GDM1 (cell line): Measurements from ENCODE around the gene METTL14.
"Not testable (repeated sequence)": the region's sequence is repeated elsewhere in the genome, so short reads cannot be mapped to it uniquely, and the experiment has no call there.

Experiments
- DNase-seq: peaks from one replicate; lab custom pipeline; 2025; lab: John Stamatoyannopoulos, UW

The METTL14 gene

DNA sequence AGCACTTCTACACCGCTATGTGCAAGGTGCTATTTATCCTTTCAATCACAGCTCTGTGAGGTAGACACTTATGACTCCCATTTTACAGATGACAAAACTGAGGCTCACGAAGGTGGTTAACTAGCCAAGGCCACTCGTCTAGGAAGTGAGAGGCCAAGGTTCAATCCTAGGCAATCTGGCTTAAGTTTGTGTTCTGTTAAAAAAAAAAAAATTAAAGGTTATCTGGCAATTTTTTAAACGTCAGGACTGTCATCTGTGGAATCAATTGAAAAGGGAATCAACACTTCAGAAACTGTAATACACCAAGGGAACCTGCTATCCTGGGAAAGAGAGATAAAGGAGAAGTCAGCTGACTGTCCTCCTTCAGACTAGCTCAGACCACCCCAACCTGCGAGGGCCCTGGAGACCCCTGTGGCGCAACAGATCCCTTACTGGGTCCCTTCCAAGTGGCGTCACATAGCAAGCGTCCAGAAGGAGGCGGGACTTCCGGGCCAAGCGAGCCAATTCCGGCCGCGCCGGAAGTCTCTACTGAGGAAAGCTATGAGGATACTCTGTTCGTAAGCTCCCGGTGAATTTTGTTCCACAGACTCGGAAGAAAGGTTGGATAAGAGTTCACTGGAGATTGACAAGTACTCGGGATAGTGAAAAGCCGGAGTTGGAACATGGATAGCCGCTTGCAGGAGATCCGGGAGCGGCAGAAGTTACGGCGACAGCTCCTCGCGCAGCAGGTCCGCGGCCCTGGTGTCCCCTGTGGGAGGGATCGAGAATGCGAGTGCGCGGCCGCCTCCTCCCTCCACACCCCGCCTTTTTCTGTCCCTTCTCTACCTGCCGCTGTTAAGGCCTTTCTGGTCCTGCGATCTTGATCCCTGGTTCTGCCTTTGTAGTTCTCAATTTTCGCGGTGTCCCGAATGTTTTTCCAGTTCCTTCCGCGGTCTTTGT is at the start of gene METTL14:
METTL14 (plus strand) TSS at position 520 of the 939 bp plus-strand sequence; CDS start at position 663, 143 bp downstream.
- peak; percentile 80 for DNase-seq

DNA sequence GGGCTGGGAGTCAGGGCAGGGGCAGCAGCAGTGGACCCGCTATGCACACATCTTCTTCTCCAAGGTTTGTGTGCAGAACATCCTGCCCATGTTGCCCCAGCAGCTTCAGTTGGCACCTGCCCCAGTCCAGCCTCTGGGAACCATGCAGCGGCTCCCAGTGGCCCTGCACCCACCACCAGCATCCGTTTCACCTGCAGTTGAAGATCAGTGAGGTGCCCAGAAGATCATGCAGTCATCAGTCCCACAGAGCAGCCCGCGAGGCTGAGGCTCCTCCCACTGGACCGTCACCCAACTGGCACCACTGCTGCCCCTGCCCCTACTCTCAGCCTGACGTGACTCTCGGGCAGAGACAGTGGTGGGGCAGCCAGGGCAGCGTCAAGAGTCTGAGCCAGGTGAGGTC is 49.1 kb upstream of the METTL14 start:
- DNase-seq = not testable (repeated sequence)

DNA sequence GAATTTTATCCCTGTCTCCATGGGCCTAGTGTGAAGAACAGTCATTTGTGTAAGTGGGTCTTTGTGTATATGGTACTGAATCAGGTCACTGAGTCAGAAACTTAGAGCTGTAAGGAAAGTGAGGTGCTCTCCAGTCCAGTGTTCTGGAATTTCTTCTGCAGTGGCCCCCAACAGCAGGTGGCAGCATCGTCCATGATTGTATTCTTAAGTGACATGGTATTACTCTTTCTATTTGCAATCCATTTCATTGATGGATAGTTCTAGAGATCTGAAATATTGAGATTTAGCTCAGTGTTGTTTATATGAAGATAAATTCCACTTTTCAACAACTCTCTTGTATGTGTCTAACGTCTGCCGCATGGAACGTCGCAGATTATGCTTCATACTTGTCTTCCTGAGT is 20.5 kb upstream of the METTL14 start:
- DNase-seq = not testable (repeated sequence)

DNA sequence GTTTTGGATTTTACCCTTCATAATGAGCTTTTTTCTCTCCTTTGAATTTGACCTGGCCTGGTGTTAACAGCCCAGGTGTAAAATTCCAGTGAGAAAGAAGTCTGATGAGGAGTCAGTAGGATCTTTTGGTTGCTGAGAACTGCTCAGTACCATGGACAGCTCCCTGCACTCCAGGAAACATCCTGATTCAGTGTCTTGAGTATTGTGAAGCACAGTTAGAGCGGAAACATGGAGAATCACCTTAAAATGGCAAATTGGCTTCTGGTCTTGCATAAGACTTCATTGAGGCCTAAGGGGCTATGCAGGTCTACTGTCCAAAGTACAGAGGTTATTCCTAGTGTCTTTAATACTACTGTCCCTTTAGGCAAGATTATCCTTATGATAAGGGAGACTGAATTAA is 16.0 kb upstream of the METTL14 start:
- DNase-seq = not testable (repeated sequence)

DNA sequence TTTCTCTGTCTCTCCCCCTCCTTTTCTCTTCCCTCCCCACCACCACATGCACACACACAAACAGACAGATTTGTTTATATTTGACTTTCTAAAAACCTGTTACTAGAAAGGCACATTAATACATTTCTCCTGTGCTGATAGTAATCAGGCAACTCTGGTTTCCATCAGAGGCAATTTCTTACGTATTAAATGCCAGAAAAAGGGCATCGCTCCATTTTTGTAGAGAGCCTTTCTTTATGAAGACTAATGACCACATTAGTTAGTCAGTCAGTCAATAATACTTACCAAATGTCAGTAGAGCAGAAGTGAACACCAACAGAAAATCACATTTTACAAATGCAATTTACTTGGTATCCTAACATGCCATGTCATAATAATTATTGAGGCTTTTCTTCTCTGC is 14.2 kb upstream of the METTL14 start:
- not testable (repeated sequence) for DNase-seq

DNA sequence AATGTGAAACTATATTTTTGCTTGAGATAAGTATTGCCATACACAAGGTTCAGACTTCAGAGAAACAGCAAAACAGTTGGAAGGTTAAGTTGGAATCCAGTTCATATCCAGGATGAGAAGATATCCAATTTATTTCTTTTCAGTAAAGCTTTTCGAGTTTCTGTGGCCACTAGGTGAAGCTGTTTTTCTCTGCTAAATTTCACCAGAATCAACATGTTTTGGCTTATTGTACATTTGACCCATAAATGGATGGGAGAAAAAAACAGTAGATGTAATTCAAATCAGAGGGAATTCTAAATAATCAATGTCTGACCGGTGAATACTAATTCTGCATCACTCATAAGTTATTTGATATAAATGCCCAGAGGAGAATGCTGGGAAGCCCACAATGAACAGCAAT is 9.1 kb upstream of the METTL14 start:
- no peak for DNase-seq

DNA sequence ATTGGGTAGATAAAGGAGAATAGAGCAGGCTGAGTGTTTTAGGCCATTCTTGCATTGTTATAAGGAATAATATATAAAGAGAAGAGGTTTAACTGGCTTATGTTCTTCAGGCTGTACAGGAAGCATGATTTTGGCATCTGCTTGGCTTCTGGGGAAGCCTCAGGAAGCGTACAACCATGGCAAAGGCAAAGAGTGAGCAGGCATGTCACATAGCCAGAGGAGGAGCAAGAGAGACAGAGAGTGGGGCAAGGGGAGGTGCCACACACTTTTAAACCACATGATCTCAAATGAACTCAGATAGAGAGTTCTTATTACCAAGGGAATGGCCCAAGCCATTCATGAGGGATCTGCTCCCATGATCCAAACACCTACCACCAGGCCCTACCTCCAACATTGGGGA is 4.4 kb upstream of the METTL14 start:
- DNase-seq = no peak

DNA sequence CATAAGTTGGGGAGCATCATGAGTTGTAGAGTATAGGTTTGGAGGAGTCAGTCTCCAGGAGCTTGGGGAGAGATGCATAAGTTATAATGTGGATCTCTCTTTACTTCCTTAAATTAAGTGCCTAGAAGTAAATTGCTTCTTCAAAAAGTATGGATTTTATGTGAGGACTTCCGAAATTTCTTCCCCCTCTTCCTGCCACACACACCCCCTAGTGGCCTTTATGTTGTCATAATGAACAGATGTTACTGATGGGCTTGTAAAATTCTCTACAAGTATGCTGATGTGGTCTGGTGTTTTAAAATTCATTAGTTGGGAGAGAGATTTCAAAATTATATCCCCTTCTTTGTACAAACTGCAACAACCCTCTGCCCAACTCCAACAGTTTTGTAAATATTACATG is 2.3 kb upstream of the METTL14 start:
- no peak for DNase-seq

DNA sequence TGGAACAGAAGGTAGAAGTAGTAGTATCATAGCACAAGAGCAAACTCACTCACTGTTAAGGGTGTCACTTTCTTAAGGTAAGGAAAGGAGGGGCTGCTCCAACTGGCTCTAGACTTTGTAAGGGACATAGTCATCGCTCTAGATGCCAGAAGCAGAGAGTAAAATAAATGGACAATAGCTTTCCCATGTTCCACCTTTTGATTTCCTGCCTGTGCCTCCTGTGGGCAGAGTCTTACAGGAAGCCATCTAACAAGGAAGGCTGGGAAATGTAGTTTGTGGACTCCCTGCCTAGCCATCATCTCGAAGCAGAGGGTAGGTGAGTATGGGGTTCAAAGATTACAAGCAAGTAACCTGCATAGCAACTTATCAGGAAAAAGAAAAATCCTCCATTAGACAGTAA is 1.7 kb upstream of the METTL14 start:
- no peak for DNase-seq

DNA sequence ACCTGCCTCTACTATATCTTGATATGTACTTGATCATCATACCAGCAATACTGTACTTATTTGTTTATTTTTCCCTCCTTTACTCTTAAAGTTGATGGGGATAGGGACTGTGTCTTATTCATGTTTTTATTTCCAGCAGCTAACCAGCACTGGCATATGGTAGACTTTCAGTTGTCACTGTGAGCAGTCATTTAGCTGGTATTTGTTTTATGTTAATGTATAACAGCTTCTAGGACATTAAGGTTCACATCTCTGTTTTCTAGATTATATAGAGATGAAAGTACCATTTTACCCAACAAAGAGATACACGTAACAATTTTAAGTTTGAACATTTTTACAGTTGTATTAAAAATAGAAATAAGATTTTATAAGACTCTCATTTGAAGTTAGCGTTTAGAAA is 17.9 kb downstream of the METTL14 start:
- DNase-seq = no peak

DNA sequence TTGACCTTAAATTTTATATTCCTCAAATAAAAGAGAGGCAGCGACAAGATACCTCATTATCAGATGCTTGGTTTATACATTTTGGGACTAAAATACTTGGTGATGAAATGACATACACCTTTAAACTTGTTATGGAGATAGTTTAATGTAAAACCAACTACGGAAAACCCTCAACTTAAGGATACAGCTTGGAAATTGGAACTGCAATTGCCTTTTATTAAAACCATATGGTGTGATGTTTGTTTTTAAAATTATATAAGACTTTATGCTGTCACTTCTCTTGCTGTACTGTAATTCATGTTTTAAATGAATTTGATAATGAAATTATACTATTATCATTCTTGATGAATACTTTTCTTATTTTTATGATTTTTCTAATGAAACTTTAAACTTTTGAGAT is 25.9 kb downstream of the METTL14 start:
- DNase-seq = no peak

DNA sequence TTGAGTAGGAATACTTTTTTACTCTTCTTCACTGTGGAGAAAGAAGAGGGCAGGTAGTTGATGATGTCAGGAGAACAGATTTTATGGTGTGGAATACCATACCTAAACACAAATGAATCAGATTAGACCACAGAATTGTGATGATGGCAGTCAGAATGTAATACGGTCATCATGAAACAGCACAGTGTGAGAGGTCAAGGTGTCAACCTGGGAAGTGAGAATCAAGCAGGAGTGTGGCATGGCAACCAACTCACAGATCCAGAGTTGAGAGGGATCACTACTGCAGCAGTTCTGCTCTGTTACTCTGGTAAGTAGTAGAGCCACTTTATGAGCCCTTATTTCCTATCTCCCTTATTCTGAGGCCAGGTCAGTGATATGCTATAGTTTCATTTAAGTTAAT is 27.7 kb downstream of the METTL14 start:
- no peak for DNase-seq

DNA sequence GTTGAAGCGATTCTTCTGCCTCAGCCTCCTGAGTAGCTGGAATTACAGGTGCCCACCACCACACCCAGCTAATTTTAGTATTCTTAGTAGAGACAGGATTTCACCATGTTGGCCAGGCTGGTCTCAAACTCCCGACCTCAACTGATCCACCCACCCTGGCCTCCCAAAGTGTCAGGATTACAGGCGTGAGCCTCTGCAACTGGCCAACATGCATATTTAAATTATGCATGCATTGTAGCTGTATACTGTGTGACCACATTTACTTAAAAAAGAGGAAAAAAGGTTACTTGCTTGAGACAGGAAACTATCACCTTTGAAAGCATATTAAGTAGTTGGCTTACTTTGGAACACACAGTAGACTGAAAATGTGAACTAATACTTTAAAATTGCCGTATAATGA is 29.5 kb downstream of the METTL14 start:
- DNase-seq = no peak

DNA sequence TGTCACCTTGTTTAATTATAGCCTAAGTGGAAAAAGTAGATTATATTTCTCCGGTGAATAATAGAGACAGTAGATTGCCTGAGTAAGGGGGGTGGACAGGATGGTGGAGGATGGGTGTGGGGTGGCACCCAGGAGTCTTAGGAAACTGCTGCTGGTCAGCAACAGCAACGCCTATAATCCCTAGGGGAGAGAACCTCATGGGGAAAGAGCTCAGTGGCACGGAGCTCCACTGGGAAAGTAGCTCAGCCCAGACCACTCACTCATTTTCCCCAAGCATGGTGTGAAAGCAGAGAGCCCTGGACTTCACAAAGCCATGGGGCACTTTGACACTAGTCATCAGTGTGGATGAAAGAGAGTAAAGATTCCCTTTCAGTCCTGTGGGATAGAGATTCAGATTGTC is 31.1 kb downstream of the METTL14 start:
- DNase-seq = no peak

DNA sequence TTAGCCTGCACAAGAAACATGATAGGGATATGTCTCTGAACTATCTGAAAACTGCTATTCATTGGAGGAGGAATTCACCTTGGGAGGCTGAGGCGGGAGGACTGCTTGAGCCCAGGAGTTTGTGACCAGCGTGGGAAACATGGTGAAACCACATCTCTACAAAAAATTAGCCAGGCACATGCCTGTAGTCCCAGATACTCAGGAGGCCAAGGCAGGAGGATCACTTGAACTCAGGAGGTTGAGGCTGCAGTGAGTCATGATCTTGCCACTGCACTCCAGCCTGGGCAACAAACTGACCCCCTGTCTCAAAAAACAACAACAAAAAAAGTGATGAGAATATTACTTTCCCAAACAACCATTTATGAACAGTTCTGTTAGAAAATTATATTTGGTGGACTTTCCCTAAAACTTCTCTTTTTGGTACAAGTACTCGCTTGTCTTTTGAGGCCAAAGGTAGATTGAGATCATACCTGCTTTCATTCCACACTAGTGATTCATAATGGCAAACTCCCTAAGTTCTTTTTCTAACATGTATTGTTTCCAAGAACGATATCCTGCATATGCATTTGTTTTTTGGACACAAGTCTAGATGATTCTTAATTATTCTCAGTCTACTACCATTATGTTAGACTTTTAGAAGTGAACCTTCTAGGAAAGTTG is 33.4 kb downstream of the METTL14 start:
- no peak for DNase-seq

DNA sequence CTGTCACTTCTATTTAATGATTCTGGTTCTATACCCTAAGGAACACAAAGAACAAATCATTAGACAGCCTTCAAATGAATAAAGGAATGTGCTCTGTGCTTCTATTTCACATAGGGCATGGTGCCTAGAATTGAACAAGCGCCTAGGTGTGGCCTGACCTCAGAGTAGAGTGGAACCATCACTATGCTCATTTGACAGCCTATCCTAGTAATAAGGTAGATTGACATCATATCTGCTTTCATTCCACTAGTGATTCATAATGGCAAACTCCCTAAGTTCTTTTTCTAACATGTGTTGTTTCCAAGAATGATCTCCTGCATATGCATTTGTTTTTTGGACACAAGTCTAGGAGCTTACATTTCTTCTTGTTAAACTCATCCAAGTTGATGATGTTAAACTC is 36.6 kb downstream of the METTL14 start:
- no peak for DNase-seq

DNA sequence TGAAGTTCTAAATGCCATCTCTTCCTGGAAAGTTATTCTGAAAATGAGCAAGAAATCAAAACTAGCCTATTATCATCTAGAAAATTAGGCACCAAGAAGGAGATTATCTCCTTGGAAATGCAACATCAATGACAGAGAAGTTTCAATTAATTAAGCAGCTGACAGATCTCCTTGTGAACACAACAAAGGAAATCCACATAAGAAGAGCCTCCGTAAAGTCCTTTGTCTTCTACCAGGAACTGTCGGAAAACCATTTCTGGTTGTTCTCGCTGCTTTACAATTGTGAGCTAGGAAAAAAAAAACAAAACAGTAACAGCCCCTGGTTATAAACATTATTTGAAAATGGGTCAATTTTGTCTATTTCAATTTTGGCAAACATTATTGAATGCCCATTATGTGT is 38.2 kb downstream of the METTL14 start:
- DNase-seq = no peak

DNA sequence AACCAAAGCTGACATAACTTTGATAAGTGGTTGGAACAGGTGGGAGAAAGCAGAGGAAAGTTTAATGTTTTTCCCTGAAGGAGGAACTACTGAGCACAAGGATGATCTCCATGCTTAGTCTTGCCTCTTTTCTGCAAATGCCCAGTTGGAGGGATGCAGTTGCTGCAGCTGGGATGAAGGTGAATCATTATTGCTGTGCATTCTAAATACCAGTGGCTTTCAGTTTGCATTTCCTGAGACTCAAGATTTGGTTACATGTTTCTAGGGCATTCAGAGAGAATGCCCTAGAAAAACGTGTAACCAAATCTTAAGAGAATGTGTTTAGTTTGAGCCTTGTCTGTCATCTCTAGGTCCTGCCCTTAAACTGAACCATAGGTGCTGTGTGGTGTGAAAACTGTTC is 42.2 kb downstream of the METTL14 start:
- no peak for DNase-seq

DNA sequence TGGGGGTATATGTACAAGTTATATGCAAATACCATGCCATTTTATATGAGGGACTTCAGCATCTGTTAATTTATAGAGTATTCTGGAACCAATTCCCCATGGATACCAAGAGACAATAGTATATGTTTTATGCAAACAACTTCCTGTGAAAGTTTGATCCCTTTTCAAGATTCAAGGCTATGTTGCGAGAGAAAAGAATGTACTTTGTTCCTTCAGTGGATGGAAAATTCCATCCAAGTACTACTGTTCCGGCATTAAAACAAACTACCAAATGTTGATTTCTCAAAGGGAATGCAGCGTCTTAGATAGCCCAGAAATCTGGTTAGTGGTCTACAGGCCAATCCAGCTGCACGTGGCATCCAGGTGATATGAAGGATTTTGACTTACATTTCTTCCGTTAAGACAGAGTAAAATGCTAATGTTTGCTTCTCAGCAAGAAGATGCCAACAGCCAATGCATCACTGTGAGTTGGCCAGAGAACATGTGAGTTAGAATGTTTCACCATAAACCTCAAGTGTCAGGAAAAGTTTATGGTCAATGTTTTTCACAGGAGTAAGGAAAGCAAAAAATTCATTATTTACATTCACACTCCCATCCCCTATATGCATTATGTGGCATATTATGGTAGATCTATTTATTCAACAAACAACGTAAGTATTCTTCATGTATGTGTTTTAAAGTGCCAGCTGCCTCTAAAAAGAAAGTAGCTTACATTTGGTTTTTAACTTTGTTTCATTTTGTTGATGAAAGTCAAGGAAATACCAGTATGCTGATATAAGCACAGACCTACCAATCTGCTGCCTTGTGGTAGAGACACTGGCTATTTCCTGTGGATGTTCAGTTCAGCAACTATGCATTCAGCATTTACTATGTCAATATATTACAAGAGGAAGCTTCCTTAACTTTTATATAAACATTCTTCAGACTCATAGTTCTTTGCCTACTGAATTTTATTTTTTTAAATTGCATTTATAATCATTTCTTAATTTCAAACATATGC is 44.4 kb downstream of the METTL14 start:
- DNase-seq = no peak

DNA sequence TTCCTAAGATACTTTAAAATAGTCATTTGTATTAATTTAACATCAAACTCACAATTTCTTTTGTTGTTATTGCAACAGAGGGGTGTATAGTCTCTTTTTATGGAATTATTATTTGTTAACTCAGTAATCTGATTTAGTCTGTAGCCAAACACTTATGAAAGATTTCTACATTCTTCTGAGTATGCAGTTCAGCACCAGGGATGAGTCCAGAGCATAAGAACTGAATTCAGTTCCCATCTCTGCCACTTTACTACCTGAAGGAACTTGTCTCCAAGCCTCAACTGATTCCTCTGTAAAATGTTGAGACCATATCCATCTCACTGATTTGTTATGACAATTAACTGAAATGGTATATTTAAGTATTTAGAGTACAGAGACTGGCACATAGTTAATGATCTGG is 45.5 kb downstream of the METTL14 start:
- DNase-seq = no peak

DNA sequence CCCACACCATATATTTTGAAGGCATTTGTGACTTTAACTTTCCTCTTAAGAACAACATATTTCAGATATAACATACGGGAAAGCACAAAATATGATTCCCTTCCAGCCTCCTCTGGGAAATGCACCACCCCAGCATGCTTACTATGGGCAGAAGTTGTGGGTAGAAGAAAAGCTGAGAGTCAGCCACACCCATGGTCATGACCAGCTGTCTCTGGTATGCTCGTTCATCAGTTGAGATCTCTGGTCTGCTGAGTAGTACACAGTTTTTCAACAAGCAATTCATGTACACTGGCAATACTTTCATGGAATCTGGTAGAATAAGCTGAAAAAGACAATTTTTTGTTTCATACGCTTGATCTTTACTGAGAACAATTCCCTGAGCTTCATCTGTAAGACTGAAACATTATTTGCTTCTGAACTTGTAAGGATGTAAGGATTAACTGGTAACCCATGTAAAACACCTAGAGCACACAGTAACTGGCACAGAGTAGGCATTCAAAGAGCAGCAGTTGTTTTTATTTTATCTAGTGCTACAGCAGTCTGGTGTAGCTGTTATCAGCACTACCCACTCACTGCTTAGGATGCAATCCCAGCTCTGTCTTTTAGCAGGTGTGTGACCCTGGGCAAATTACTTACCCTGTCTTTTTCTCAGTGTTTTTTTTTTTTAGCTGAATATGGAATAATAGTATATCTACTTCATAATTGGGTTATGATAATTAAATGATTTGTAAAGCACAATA is 47.6 kb downstream of the METTL14 start:
- no peak for DNase-seq
